Testis (tissue), 3 donors: ENCODE measurements around the gene SH3RF3. TPM values are rescaled to one million over a fixed set of nuclear protein-coding genes. Genes with fewer than 3 reads are reported as not detected.

Experiments
- DNase-seq: peaks from one replicate; pipeline ENCODE4 v3.0.0-alpha.2; 2019
- H3K27ac ChIP-seq, 2 donors: fragments of 200-600 bp; sonication (generic); one replicate each; pipeline ENCODE4 v1.5.1; 2019
- H3K27me3 ChIP-seq: fragments of 200-600 bp; sonication (generic); one replicate; pipeline ENCODE4 v1.5.1; 2019
- H3K36me3 ChIP-seq: fragments of 200-600 bp; sonication (generic); one replicate; pipeline ENCODE4 v1.5.1; 2017; ENCODE audit warnings: low read depth; ENCODE audit errors: missing control alignments
- H3K4me1 ChIP-seq: fragments of 200-600 bp; sonication (generic); one replicate; pipeline ENCODE4 v1.5.1; 2019
- H3K4me3 ChIP-seq, 2 donors: fragments of 200-600 bp; sonication (generic); one replicate each; pipeline ENCODE4 v1.5.1; 2017 to 2019
- H3K9me3 ChIP-seq: fragments of 200-600 bp; sonication (generic); one replicate; pipeline ENCODE4 v1.5.1; 2017
- CTCF ChIP-seq, 3 experiments: fragments of 450-650 bp in 2 of 3; fragments of 200-600 bp in 1 of 3; sonication (generic) in 1 of 3; IDR thresholded peaks; one replicate each; pipeline ENCODE4 v1.5.1; 2016 to 2019; ENCODE audit warnings: antibody characterized with exemption in 3 of 3, mild to moderate bottlenecking in 2 of 3, moderate library complexity in 1 of 3
- POLR2A ChIP-seq: fragments of 450-650 bp; IDR thresholded peaks from one replicate; pipeline ENCODE4 v1.6.1; 2017; ENCODE audit warnings: antibody characterized with exemption, mild to moderate bottlenecking, moderate library complexity
- WGBS, 2 donors: methylation state at CpG; one replicate each; pipeline ENCODE4 v1.1.5; 2018; 5-methylcytosine and 5-hydroxymethylcytosine counted together
- intact Hi-C: fragments of 100-400 bp; cut with DNase I; formaldehyde crosslinking; loops from one replicate; pipeline ENCODE4 v1.15.1; 2023; ENCODE audit warnings: low total_unique reads
- polyA plus RNA-seq: library from polyadenylated mRNA; stranded (reverse); fragments of 350-450 nt; fragmentation: Illumina TruSeq; extraction: RNeasy Lipid Tissue Mini Kit (QIAGEN cat#74804); gene quantifications from one replicate; pipeline ENCODE4 v1.2.3, GENCODE V29; 2014; ENCODE audit warnings: low read depth, low replicate concordance; ENCODE audit not compliant: insufficient read depth
- total RNA-seq, 2 donors: library from RNA; depleted of rRNA; stranded (reverse); fragments of >200 nt; gene quantifications; one replicate each; pipeline ENCODE4 v1.2.3, GENCODE V29; 2016

The SH3RF3 gene
- total and polyA plus RNA-seq, 3 donors from 2014 or later: 9.3 to 20.1 (median 16.5) TPM

GRCh38 chr2:109342256-109342850 is 213.3 kb downstream of the SH3RF3 start:
- Histone ChIP-seq H3K36me3 (no peaks in the 10 kb centered on the region), H3K4me3 (no peak overlapping the region), H3K9me3 (no peaks in the 10 kb centered on the region), H3K27ac (no peak overlapping the region), H3K4me1 (no peaks in the 10 kb centered on the region), H3K27me3 (no peaks in the 10 kb centered on the region)
- intact Hi-C loops: no loop called here
- DNase-seq: no peak
- no peak for TF ChIP-seq POLR2A
- WGBS, 2 donors: 90 to 94% methylated on average over 10 to 18 of the region's 18 CpGs

- Histone ChIP-seq H3K9me3 (no peaks in the 10 kb centered on the region), H3K4me1 (no peaks in the 10 kb centered on the region), H3K27ac (no peak overlapping the region), H3K4me3 (no peak overlapping the region), H3K36me3 (no peaks in the 10 kb centered on the region), H3K27me3 (no peaks in the 10 kb centered on the region)
- TF ChIP-seq CTCF (IDR thresholded peaks at IDR 0.05) (no peak), POLR2A (no peak)
- 95 to 96% methylated on average over 6 of the region's 6 CpGs for WGBS, 2 donors
- no peak for DNase-seq
- intact Hi-C loops: no loop called here
These were observed 213.9 kb downstream of the SH3RF3 start for GRCh38 chr2:109342930-109343329.

GRCh38 chr2:109343460-109343859 is 214.5 kb downstream of the SH3RF3 start:
- Histone ChIP-seq H3K4me1 (no peaks in the 10 kb centered on the region), H3K27me3 (no peaks in the 10 kb centered on the region), H3K4me3 (no peak overlapping the region), H3K36me3 (no peaks in the 10 kb centered on the region), H3K9me3 (no peaks in the 10 kb centered on the region), H3K27ac (no peak overlapping the region)
- no peak for TF ChIP-seq CTCF (IDR thresholded peaks at IDR 0.05)
- TF ChIP-seq POLR2A: no peak
- 94 to 97% methylated on average over 5 of the region's 5 CpGs for WGBS, 2 donors
- intact Hi-C loops: no loop called here
- no peak for DNase-seq

DNA sequence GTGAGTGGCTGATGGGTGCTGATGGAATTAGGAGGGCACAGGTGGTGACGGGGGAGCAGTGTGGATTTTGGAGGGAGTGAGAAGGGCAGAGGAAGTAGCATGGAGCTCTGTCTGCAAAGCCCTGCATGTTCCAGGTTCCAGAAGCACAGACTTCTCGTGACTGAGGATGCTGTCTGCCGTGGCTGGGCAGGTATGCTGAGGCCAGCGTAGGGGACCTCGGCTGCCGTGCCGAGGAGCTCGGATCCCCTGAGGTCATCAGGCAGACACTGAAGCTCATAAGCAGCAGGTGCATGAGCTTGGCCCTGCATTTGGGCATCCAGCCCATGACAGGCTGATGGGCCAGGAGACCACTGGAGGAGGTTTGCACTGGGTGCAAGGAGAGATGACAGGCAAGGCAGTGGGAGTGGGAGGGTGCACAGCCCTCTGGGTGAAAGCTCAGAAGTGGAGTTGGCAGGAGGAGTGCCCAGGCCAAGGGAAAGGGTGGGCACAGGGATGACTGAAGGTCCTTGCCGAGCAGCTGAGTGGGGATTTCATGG is 215.3 kb downstream of the SH3RF3 start:
- no peaks in the 10 kb centered on the region for H3K9me3 ChIP-seq
- TF ChIP-seq CTCF (IDR thresholded peaks at IDR 0.05): no peak
- no peak for TF ChIP-seq POLR2A
- 88 to 90% methylated on average over 9 of the region's 9 CpGs for WGBS, 2 donors
- DNase-seq: no peak
- no peaks in the 10 kb centered on the region for H3K4me1 ChIP-seq
- no peak overlapping the region for H3K27ac ChIP-seq
- no peak overlapping the region for H3K4me3 ChIP-seq
- H3K27me3 ChIP-seq: no peaks in the 10 kb centered on the region
- intact Hi-C loops: no loop called here
- H3K36me3 ChIP-seq: no peaks in the 10 kb centered on the region

DNA sequence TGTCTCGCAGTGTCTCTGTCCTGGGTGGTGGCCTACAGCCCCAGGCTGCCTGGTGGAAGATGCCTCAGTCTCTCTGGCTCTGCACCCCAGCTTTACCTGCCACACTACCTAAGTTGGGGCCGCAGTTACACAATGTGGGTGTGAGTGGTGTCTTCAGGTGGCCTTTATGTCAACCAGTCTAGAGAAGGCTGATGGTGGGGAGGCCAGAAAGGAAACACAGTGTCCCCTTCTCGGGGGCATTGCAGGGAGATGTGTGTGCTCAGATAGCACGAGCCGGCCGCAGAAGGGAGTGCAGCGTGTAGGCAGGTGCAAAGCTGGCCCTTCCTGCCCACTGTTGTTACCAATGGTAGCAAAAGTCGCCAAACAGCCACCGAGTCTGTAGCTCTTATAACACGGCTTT is 216.1 kb downstream of the SH3RF3 start:
- no peak for DNase-seq
- WGBS, 2 donors: 91 to 94% methylated on average over 5 to 10 of the region's 10 CpGs
- intact Hi-C loops: no loop called here

More for the DNA sequence above, 216.1 kb downstream of the SH3RF3 start:
- no peak overlapping the region for H3K4me3 ChIP-seq
- H3K27ac ChIP-seq: no peak overlapping the region
- no peaks in the 10 kb centered on the region for H3K9me3 ChIP-seq
- H3K4me1 ChIP-seq: peaks cover 3% of the 10 kb centered on the region
- TF ChIP-seq POLR2A (no peak), CTCF (IDR thresholded peaks at IDR 0.05) (no peak)
- H3K27me3 ChIP-seq: no peaks in the 10 kb centered on the region
- no peaks in the 10 kb centered on the region for H3K36me3 ChIP-seq
